H1 (cell line): ENCODE data around the gene PRICKLE3. TPM values are rescaled to one million over a fixed set of nuclear protein-coding genes. Genes with fewer than 3 reads are reported as not detected.

Source experiments
- CHD2 ChIP-seq: IDR thresholded peaks from 2 replicates; pipeline ENCODE4 v1.6.1; 2012; ENCODE audit warnings: low read length, improper control_type of control experiment
- E2F6 ChIP-seq: IDR thresholded peaks from 2 replicates; pipeline ENCODE4 v1.6.1; 2012; ENCODE audit warnings: inconsistent platforms
- JUND ChIP-seq: IDR thresholded peaks from 2 replicates; pipeline ENCODE4 v1.6.1; 2011; ENCODE audit warnings: mild to moderate bottlenecking, improper control_type of control experiment, low read length
- KDM1A ChIP-seq: fragments of 200-600, 300-600 bp; sonication (generic); IDR thresholded peaks from 2 replicates; pipeline ENCODE4 v1.7.1; 2016; ENCODE audit warnings: mild to moderate bottlenecking, low read length, borderline replicate concordance
- RBBP5 ChIP-seq: IDR thresholded peaks from 2 replicates; pipeline ENCODE4 v1.7.1; 2012; ENCODE audit warnings: low read depth, mild to moderate bottlenecking, inconsistent platforms, low read length, moderate library complexity, borderline replicate concordance
- polyA plus RNA-seq, 7 experiments: library from polyadenylated mRNA; depleted of rRNA in 3 of 7; stranded (reverse) in 5 of 7; unstranded in 2 of 7; fragments of >200 nt in 5 of 7; fragments of 200-250 nt in 2 of 7; gene quantifications; 1 replicate in 5 of 7; 2 replicates in 1 of 7; 4 replicates in 1 of 7; pipeline versions ENCODE4 v1.2.1 to v1.2.3, GENCODE V29; 2011 to 2013; ENCODE audit warnings: missing spikeins in 2 of 7, mixed read lengths in 2 of 7
- total RNA-seq: library from RNA; stranded (reverse); fragmentation: NEBNext Ultra II Directional; extraction: Animal tissue kit (Norgen Biotek cat#: 25700); gene quantifications from 2 replicates; pipeline ENCODE4 v1.2.1, GENCODE V29; 2021
- TF ChIP-seq, protein P1 (sequence below): fragments of 300-600 bp; sonication (generic); IDR thresholded peaks from 2 replicates; pipeline ENCODE4 v1.7.1; 2012; ENCODE audit warnings: low read length, moderate library complexity, mild to moderate bottlenecking, inconsistent platforms; ENCODE audit not compliant: insufficient replicate concordance
- TF ChIP-seq, protein P2 (sequence below): IDR thresholded peaks from 2 replicates; pipeline ENCODE4 v1.6.1; 2012; ENCODE audit warnings: low read length, inconsistent platforms

PRICKLE3 gene
- total and polyA plus RNA-seq, 2 of the 8 experiments (the other 6 are each of a cell fraction or from before 2014, with no cell fraction given) = 9.1 to 10.6 TPM

GRCh38 chrX:49199906-49200771 lies 14.0 kb upstream of the PRICKLE3 start, which contains the start of gene SYP (continued):
- TF ChIP-seq, protein P1, sequence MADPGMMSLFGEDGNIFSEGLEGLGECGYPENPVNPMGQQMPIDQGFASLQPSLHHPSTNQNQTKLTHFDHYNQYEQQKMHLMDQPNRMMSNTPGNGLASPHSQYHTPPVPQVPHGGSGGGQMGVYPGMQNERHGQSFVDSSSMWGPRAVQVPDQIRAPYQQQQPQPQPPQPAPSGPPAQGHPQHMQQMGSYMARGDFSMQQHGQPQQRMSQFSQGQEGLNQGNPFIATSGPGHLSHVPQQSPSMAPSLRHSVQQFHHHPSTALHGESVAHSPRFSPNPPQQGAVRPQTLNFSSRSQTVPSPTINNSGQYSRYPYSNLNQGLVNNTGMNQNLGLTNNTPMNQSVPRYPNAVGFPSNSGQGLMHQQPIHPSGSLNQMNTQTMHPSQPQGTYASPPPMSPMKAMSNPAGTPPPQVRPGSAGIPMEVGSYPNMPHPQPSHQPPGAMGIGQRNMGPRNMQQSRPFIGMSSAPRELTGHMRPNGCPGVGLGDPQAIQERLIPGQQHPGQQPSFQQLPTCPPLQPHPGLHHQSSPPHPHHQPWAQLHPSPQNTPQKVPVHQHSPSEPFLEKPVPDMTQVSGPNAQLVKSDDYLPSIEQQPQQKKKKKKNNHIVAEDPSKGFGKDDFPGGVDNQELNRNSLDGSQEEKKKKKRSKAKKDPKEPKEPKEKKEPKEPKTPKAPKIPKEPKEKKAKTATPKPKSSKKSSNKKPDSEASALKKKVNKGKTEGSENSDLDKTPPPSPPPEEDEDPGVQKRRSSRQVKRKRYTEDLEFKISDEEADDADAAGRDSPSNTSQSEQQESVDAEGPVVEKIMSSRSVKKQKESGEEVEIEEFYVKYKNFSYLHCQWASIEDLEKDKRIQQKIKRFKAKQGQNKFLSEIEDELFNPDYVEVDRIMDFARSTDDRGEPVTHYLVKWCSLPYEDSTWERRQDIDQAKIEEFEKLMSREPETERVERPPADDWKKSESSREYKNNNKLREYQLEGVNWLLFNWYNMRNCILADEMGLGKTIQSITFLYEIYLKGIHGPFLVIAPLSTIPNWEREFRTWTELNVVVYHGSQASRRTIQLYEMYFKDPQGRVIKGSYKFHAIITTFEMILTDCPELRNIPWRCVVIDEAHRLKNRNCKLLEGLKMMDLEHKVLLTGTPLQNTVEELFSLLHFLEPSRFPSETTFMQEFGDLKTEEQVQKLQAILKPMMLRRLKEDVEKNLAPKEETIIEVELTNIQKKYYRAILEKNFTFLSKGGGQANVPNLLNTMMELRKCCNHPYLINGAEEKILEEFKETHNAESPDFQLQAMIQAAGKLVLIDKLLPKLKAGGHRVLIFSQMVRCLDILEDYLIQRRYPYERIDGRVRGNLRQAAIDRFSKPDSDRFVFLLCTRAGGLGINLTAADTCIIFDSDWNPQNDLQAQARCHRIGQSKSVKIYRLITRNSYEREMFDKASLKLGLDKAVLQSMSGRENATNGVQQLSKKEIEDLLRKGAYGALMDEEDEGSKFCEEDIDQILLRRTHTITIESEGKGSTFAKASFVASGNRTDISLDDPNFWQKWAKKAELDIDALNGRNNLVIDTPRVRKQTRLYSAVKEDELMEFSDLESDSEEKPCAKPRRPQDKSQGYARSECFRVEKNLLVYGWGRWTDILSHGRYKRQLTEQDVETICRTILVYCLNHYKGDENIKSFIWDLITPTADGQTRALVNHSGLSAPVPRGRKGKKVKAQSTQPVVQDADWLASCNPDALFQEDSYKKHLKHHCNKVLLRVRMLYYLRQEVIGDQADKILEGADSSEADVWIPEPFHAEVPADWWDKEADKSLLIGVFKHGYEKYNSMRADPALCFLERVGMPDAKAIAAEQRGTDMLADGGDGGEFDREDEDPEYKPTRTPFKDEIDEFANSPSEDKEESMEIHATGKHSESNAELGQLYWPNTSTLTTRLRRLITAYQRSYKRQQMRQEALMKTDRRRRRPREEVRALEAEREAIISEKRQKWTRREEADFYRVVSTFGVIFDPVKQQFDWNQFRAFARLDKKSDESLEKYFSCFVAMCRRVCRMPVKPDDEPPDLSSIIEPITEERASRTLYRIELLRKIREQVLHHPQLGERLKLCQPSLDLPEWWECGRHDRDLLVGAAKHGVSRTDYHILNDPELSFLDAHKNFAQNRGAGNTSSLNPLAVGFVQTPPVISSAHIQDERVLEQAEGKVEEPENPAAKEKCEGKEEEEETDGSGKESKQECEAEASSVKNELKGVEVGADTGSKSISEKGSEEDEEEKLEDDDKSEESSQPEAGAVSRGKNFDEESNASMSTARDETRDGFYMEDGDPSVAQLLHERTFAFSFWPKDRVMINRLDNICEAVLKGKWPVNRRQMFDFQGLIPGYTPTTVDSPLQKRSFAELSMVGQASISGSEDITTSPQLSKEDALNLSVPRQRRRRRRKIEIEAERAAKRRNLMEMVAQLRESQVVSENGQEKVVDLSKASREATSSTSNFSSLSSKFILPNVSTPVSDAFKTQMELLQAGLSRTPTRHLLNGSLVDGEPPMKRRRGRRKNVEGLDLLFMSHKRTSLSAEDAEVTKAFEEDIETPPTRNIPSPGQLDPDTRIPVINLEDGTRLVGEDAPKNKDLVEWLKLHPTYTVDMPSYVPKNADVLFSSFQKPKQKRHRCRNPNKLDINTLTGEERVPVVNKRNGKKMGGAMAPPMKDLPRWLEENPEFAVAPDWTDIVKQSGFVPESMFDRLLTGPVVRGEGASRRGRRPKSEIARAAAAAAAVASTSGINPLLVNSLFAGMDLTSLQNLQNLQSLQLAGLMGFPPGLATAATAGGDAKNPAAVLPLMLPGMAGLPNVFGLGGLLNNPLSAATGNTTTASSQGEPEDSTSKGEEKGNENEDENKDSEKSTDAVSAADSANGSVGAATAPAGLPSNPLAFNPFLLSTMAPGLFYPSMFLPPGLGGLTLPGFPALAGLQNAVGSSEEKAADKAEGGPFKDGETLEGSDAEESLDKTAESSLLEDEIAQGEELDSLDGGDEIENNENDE = no peak
- TF ChIP-seq RBBP5 (no peak), KDM1A (no peak), JUND (peak; percentile 97), CHD2 (no peak), E2F6 (peak; percentile 81)
- TF ChIP-seq, protein P2, sequence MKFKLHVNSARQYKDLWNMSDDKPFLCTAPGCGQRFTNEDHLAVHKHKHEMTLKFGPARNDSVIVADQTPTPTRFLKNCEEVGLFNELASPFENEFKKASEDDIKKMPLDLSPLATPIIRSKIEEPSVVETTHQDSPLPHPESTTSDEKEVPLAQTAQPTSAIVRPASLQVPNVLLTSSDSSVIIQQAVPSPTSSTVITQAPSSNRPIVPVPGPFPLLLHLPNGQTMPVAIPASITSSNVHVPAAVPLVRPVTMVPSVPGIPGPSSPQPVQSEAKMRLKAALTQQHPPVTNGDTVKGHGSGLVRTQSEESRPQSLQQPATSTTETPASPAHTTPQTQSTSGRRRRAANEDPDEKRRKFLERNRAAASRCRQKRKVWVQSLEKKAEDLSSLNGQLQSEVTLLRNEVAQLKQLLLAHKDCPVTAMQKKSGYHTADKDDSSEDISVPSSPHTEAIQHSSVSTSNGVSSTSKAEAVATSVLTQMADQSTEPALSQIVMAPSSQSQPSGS = no peak
